ENCODE measurements around the gene TNNC1. TPM values are rescaled to one million over a fixed set of nuclear protein-coding genes. Genes with fewer than 3 reads are reported as not detected.

Gene TNNC1
- total and polyA plus RNA-seq, 2 donors (not counting 1 experiment from before 2014, with no cell fraction given), result 1.1 to 5.4 TPM

GRCh38 chr3:52447512-52448355, 6.1 kb downstream of the TNNC1 start:
- no peak overlapping the region for H3K4me2 ChIP-seq (replicated peaks; ENCODE audit: low read depth, low read length, poor library complexity, severe bottlenecking)
- Mint-ChIP-seq H3K27me3 (no peaks in the 10 kb centered on the region), H3K4me1 (peaks cover 6% of the 10 kb centered on the region), H3K27ac (no peak overlapping the region), H3K4me3 (no peak overlapping the region), H3K9me3 (ENCODE audit: insufficient read depth) (no peaks in the 10 kb centered on the region)
- intact Hi-C loops (cut with micrococcal nuclease), result loop anchor here (1.0 to 2.0 kb wide), 4 partner anchors 19 to 446 kb away; no protein-coding TSS in a partner anchor
- peaks cover 0 to 13% of the 10 kb centered on the region in 2 donors for H3K4me1 ChIP-seq (ENCODE audit: control insufficient read depth in 2 of 2, insufficient read depth in 2 of 2, low read length in 2 of 2)
- no peak overlapping the region for H3K9ac ChIP-seq (ENCODE audit: low read length)
- H2AFZ ChIP-seq (ENCODE audit: insufficient read depth, low read depth, low read length, poor library complexity, severe bottlenecking), result no peak overlapping the region
- no peaks in the 10 kb centered on the region for H3K27me3 ChIP-seq (replicated peaks in 1 of 4; ENCODE audit: control extremely low read depth in 1 of 4, control insufficient read depth in 3 of 4, insufficient read depth in 4 of 4, low read length in 3 of 4)
- no peak overlapping the region for H3K4me3 ChIP-seq (ENCODE audit: control extremely low read depth in 1 of 5, extremely low read depth in 1 of 5, insufficient read depth in 1 of 5, low read depth in 2 of 5, low read length in 4 of 5)
- ChIA-PET CTCF (interaction anchor here (0.9 to 5.7 kb wide), 18 partner anchors 10 to 464 kb away, joined by 3 to 61 read pairs (median 4); partner anchors contain the start of genes NISCH and TLR9), POLR2A (no interaction called here)
- no peak overlapping the region for H3K27ac ChIP-seq (ENCODE audit: low read length in 2 of 2)
- no peaks in the 10 kb centered on the region for H3K9me3 ChIP-seq (ENCODE audit: control extremely low read depth in 1 of 3, control insufficient read depth in 2 of 3, insufficient read depth in 1 of 3, low read length in 2 of 3)
- 91% methylated on average over 11 of the region's 12 CpGs for WGBS (ENCODE audit: insufficient coverage)
- peaks cover 11% of the 10 kb centered on the region for H3K79me2 ChIP-seq (ENCODE audit: control insufficient read depth, insufficient read depth, low read length)
- TF ChIP-seq EZH2 (IDR thresholded peaks at IDR 0.05; ENCODE audit: borderline replicate concordance, insufficient read depth, low read depth, low read length, poor library complexity, severe bottlenecking) (no peak), CTCF (IDR thresholded peaks at IDR 0.05) (no peak)
- H3K36me3 ChIP-seq (replicated peaks in 1 of 2; ENCODE audit: control extremely low read depth in 1 of 2, control insufficient read depth in 1 of 2, extremely low read depth in 1 of 2, insufficient read depth in 2 of 2, low read length in 1 of 2), result no peaks in the 10 kb centered on the region
- no peak for ATAC-seq (ENCODE audit: low read depth)
- no peak for DNase-seq
- no peaks in the 10 kb centered on the region for H4K20me1 ChIP-seq (ENCODE audit: control insufficient read depth, insufficient read depth, low read length, poor library complexity, severe bottlenecking)
